Retinal pigment epithelial cell (primary cell): Measurements from ENCODE around the gene LGALS3BP.

Experiments
- DNase-seq: peaks from one replicate; pipeline ENCODE4 v3.0.0-alpha.2; 2010; ENCODE audit warnings: low read depth
- H3K4me3 ChIP-seq: 2 replicates; pipeline ENCODE4 v1.5.1; 2011; ENCODE audit warnings: mild to moderate bottlenecking, low read length, control low read depth, moderate library complexity
- CTCF ChIP-seq: conservative IDR thresholded peaks from 2 replicates; pipeline ENCODE4 v1.5.1; 2011; ENCODE audit warnings: low read depth, low read length, control low read depth, inconsistent platforms

LGALS3BP gene

GRCh38 chr17:78996781-78997201 lies 17.1 kb upstream of the LGALS3BP start:
- no peak for DNase-seq
- no peak overlapping the region for H3K4me3 ChIP-seq
- TF ChIP-seq CTCF: no peak

- DNase-seq: no peak
- no peak overlapping the region for H3K4me3 ChIP-seq
- TF ChIP-seq CTCF: no peak
These were observed 16.2 kb upstream of the LGALS3BP start for GRCh38 chr17:78995761-78996451.

- TF ChIP-seq CTCF: no peak
These were observed 15.5 kb upstream of the LGALS3BP start for GRCh38 chr17:78995022-78995760.

GRCh38 chr17:78993981-78994671 lies 14.4 kb upstream of the LGALS3BP start:
- no peak overlapping the region for H3K4me3 ChIP-seq
- DNase-seq: no peak
- TF ChIP-seq CTCF: no peak

More at GRCh38 chr17:78995022-78995760, 15.5 kb upstream of the LGALS3BP start:
- DNase-seq: no peak
- no peak overlapping the region for H3K4me3 ChIP-seq

- no peak overlapping the region for H3K4me3 ChIP-seq
- peak; percentile 82 for TF ChIP-seq CTCF
- DNase-seq: no peak
These were observed 13.7 kb upstream of the LGALS3BP start for GRCh38 chr17:78993241-78993956.

- TF ChIP-seq CTCF: no peak
- no peak overlapping the region for H3K4me3 ChIP-seq
- no peak for DNase-seq
These were observed 13.0 kb upstream of the LGALS3BP start for GRCh38 chr17:78992542-78993212.
